Measurements from ENCODE around the gene TM4SF1. TPM values are rescaled to one million over a fixed set of nuclear protein-coding genes. Genes with fewer than 3 reads are reported as not detected.
"Not testable (repeated sequence)": the region's sequence is repeated elsewhere in the genome, so short reads cannot be mapped to it uniquely, and the experiment has no call there.

Gene TM4SF1
- total RNA-seq, 2 experiments from 2014 or later = 0.83 to 0.92 TPM

DNA sequence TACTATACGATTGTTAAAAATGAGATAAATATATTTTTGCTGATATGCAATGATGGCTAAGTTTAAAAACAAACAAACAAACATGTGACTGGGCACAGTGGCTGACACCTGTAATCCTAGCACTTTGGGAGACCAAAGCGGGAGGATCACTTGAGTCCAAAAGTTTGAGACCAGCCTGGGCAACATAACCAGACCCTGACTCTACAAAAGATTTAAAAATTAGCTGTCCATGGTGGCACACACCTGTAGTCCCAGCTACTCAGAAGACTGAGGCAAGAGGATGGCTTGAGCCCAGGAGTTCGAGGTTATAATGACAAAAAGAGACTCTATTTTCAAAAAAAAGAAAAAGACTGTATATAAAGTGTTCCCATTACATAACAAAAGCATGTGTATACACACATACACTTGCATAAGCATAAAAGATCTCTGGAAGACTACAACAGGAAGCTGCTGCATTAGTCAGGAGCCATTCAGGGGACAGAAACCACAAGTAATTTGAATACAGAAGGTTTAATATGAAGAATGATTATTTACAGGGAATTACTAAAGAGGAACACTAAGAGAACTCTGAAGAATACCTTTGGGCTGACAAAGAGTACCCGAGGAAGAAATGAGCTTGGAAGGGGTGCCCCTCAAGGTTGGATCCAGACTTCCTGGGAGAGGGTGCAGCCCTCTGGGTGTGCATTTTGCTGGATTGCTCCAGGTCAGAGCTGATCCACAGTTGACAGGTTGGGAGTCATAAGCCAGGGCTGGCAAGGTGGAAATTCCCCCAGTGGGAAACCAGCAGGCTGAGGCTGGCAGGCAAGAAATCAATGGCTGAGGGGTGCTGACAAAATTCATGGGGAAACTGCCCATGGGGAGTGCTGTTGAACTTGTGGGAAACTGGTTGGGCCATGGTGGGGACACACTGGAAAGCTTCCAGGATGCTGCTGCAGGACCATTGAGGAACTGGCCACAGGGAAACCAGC is 34.8 kb downstream of the TM4SF1 start:
- ChIA-PET POLR2A (no interaction called here), CTCF (interaction anchor here (1.0 kb wide), 1 partner anchor 11 kb away, joined by 3 read pairs; no protein-coding TSS in a partner anchor)
- Mint-ChIP-seq H3K27ac (no peak overlapping the region), H3K27me3 (peaks cover 13% of the 10 kb centered on the region), H3K4me3 (no peak overlapping the region), H3K4me1 (ENCODE audit: low read depth) (no peaks in the 10 kb centered on the region), H3K36me3 (no peaks in the 10 kb centered on the region), H3K9me3 (no peaks in the 10 kb centered on the region)
- intact Hi-C loops (cut with micrococcal nuclease) = no loop called here
- DNase-seq = no peak

DNA sequence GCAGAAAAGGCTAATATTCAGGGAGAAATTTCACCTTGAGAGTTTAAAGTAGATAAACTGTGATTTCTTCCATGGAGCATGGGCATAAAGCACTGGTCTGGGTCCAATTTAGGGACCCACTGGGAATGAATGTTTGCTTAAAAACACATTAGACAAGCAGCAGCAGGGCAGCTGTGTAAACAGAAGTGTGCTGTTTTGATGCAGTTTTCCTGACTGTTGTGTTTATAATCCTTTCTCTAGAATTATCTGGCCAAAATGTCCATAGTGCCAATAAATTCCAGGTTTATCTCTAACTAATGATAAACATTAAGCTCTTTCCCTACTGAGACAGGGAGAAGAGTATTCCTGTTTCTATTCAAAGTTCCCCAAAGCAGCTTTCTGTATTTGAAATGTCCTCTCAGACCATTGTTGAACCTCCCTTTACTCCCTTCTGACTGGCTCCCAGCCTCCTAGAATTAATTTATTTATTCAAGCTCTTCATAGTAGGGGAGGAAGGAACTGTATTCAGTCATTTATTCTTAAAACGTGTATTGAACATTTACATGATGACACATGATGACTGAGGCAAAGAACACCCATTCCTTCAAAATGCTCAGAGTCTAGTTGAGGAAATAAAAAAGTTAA is 37.0 kb downstream of the TM4SF1 start:
- CTCF ChIA-PET = interaction anchor here (0.7 kb wide), 1 partner anchor 11 kb away, joined by 4 read pairs; no protein-coding TSS in a partner anchor
- Mint-ChIP-seq H3K27me3 (peaks cover 8% of the 10 kb centered on the region), H3K4me3 (no peak overlapping the region), H3K36me3 (no peaks in the 10 kb centered on the region), H3K9me3 (no peaks in the 10 kb centered on the region), H3K27ac (no peak overlapping the region), H3K4me1 (ENCODE audit: low read depth) (no peaks in the 10 kb centered on the region)
- DNase-seq = no peak
- intact Hi-C loops (cut with micrococcal nuclease) = no loop called here
- POLR2A ChIA-PET = no interaction called here

DNA sequence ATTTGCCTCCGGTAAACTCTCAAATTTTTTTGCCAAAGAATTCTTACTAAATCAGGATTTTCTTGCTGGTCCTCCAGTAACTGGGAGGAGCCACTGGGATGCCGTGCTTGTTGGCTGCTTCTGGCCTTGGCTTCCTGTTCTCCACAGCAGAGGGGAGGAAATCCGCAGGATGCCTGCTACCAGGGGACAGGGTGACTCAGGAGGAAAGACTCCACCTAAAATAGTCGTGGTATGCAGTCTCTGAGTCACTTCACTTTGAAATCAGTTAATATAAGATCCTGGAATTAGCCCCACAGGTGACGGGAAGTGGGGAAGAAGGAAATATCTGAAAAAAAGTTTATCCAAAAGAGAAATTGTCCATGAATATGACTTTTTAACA is 37.5 kb downstream of the TM4SF1 start:
- H3K36me3 Mint-ChIP-seq = no peaks in the 10 kb centered on the region
- no peaks in the 10 kb centered on the region for H3K4me1 Mint-ChIP-seq (ENCODE audit: low read depth)
- ChIA-PET POLR2A (no interaction called here), CTCF (no interaction called here)
- peaks cover 8% of the 10 kb centered on the region for H3K27me3 Mint-ChIP-seq
- H3K27ac Mint-ChIP-seq = no peak overlapping the region
- DNase-seq = no peak
- intact Hi-C loops (cut with micrococcal nuclease) = no loop called here
- no peaks in the 10 kb centered on the region for H3K9me3 Mint-ChIP-seq
- no peak overlapping the region for H3K4me3 Mint-ChIP-seq

DNA sequence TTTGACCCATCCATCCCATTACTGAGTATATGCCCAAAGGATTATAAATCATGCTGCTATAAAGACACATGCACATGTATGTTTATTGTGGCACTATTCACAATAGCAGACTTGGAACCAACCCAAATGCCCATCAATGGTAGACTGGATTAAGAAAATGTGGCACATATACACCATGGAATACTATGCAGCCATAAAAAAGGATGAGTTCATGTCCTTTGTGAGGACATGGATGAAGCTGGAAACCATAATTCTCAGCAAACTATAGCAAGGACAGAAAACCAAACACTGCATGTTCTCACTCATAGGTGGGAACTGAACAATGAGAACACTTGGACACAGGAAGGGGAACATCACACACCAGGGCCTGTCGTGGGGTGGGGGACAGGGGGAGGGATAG is 40.0 kb downstream of the TM4SF1 start:
- intact Hi-C loops (cut with micrococcal nuclease); H3K9me3 Mint-ChIP-seq; POLR2A ChIA-PET; H3K4me1 Mint-ChIP-seq (ENCODE audit: low read depth); H3K27me3 Mint-ChIP-seq; DNase-seq; H3K36me3 Mint-ChIP-seq; H3K27ac Mint-ChIP-seq; CTCF ChIA-PET; H3K4me3 Mint-ChIP-seq: not testable (repeated sequence)

DNA sequence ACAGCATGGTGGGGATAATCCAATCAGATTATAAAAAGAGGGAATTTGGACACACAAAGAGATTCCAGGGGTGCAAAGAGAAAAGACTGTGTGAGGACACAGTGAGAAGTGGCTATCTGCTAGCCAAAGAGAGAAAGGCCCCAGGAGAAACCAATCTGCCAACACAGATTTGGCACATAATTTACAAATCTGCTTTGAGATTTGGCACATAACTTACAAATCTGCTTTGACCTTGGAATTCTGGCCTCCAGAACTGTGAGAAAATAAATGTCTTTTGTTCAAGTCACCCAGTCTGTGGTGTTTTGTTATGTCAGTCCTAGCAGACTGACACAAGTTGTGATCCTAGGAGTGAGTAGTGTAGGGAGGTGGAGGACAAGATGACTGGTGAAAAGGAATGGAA is 40.5 kb downstream of the TM4SF1 start:
- DNase-seq = no peak
- Mint-ChIP-seq H3K9me3 (no peaks in the 10 kb centered on the region), H3K27me3 (peaks cover 9% of the 10 kb centered on the region), H3K4me1 (ENCODE audit: low read depth) (no peaks in the 10 kb centered on the region), H3K36me3 (no peaks in the 10 kb centered on the region), H3K27ac (no peak overlapping the region), H3K4me3 (no peak overlapping the region)
- intact Hi-C loops (cut with micrococcal nuclease) = no loop called here
- ChIA-PET CTCF (no interaction called here), POLR2A (no interaction called here)

DNA sequence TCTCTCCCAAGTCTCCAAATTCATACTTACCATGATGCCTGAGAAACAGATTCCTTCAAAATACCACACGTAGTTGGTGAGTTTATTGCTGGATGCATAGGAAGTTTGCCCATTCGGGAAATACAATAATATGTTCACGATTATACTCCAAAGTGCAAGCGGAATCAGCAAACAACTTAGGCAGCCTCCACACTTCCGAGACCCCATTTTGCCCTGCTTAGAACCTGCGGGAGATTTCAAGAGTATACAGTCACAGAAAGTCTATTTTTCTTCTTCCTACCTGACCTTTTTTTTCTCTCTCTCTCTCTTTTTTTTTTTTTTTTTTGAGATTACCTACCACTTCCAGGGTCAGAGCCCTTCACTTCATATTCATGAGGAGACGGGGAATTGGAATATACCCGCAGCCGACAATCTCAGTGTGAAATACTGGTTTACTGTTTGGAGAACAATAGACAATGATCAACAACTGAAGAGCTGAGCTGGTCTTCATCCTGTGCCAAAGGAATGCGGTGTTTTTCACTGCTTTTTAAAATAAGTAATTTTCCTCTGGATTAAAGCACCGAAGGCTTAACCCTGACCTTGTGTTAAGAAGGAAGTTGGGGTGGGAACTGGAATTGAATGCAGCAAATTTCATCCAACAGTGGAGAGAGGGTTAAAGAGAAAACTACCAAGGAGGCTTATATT is 44.1 kb downstream of the TM4SF1 start, which contains the start of gene TM4SF18:
Gene TM4SF18, minus strand, starts transcription at position 461 of the 684 bp plus-strand sequence. Its CDS starts 254 bp downstream, at position 207.
- intact Hi-C loops (cut with micrococcal nuclease) = no loop called here
- Mint-ChIP-seq H3K9me3 (no peaks in the 10 kb centered on the region), H3K4me1 (ENCODE audit: low read depth) (no peaks in the 10 kb centered on the region), H3K4me3 (no peak within 1 kb of the TSS), H3K36me3 (no peaks in the 10 kb centered on the region), H3K27me3 (peaks cover 9% of the 10 kb centered on the region), H3K27ac (no peak within 1 kb of the TSS)
- POLR2A ChIA-PET = no interaction called here
- CTCF ChIA-PET = no interaction called here
- no peak for DNase-seq

DNA sequence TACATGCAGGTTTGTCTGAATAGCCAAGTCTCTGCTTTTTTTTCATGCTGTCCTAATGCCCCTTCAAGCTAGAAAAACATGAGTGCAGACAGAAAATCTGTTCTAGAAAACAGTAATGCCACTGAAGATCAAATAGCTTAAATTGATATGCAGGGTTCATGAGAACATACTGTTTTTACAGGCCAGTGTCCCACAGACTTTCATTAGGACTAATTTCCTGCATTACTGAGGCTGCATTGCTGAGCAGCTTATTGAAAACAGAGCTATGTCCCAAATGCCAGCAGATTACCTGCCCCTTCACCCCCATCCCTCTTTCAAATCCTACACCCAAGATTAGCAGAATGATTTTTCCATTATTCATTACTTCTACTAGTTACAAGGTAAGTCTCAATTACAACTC is 44.7 kb downstream of the TM4SF1 start:
- H3K4me3 Mint-ChIP-seq = no peak overlapping the region
- H3K27me3 Mint-ChIP-seq = peaks cover 9% of the 10 kb centered on the region
- no peaks in the 10 kb centered on the region for H3K9me3 Mint-ChIP-seq
- H3K36me3 Mint-ChIP-seq = no peaks in the 10 kb centered on the region
- CTCF ChIA-PET = interaction anchor here (0.8 kb wide), 1 partner anchor 25 kb away, joined by 3 read pairs; no protein-coding TSS in a partner anchor
- no peak for DNase-seq
- no peak overlapping the region for H3K27ac Mint-ChIP-seq
- POLR2A ChIA-PET = no interaction called here
- intact Hi-C loops (cut with micrococcal nuclease) = no loop called here
- H3K4me1 Mint-ChIP-seq (ENCODE audit: low read depth) = no peaks in the 10 kb centered on the region

DNA sequence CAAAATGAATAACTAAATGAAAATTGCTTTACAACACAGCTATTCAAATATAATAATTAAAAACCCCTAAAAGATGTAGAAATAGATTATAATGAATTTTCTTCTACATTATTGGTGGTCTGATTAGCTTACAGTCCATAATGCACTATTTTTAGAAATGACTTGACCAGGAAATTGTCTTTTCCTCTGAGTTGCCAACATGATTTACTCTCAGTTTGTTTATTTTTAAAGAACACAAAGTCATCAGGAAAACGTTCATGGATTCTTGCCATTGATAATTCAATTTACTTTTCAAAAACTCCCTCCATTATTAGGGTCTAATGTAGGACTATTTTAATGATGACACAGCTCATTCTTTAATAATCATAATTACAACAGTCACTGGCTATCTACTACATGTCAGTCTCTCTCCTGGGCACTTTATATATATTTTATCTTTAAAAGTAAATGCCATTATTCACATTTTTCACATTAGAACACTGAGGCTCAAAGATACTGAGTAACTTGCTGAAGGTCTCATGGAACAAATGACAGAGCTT is 45.2 kb downstream of the TM4SF1 start:
- Mint-ChIP-seq H3K4me3 (no peak overlapping the region), H3K27me3 (peaks cover 9% of the 10 kb centered on the region), H3K36me3 (no peaks in the 10 kb centered on the region), H3K4me1 (ENCODE audit: low read depth) (no peaks in the 10 kb centered on the region), H3K9me3 (no peaks in the 10 kb centered on the region), H3K27ac (no peak overlapping the region)
- intact Hi-C loops (cut with micrococcal nuclease) = no loop called here
- ChIA-PET POLR2A (no interaction called here), CTCF (interaction anchor here (0.7 to 0.8 kb wide), 2 partner anchors 21 to 24 kb away, joined by 3 read pairs; no protein-coding TSS in a partner anchor)
- no peak for DNase-seq

DNA sequence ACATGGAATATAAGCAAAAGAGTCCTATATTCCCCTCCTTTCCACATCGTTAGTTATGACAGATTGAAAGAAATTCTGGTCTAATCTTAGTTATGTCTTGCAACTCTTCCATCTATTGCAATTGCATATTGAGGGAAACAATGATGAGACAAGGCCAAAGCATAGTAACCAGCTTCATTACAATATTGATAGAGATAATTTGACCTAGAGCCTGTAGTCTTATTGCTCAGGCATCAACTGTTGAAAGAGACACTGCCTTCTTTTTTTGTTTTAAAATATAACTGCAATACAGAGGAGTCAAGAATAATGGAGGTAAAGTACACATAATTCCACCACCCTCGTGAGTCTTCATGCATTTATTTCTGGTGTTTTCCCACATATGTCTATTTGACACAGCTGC is 46.1 kb downstream of the TM4SF1 start:
- ChIA-PET CTCF (no interaction called here), POLR2A (no interaction called here)
- Mint-ChIP-seq H3K27ac (no peak overlapping the region), H3K27me3 (peaks cover 9% of the 10 kb centered on the region), H3K36me3 (no peaks in the 10 kb centered on the region), H3K9me3 (no peaks in the 10 kb centered on the region), H3K4me3 (no peak overlapping the region), H3K4me1 (ENCODE audit: low read depth) (no peaks in the 10 kb centered on the region)
- DNase-seq = no peak
- intact Hi-C loops (cut with micrococcal nuclease) = no loop called here

DNA sequence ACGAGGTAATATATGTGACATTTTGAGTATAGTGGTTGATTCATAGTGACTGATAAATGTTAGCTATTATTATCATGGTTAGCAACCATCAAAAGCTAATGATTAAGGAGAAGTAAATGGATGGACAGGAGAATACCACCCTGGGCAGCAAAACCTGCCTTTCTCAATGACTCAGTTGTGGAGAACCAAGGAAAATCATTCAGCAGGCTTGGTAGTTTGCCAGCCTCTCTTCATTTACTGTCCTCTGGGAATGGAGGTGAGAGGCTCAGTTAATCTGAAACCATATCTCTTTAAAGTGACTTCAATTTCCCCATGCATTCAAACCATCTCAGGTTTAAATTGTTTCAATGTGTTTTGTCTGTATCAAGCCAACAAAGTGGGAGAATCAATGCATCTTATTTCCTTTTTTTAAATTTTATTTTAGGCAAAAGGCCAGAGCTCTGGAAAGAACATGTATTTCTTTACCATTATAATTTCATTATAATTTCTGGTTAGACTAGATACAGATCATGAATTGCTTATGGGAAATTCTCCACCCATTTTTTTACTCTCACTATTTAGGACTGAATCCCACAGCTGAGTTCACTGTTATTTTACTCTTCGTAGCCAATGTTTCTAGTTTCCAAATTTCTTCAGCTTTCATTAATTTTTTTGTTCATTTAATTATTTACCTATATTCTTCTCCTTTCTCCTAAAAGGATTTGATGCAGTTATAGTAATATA is 46.7 kb downstream of the TM4SF1 start:
- POLR2A ChIA-PET = no interaction called here
- H3K4me3 Mint-ChIP-seq = no peak overlapping the region
- no peaks in the 10 kb centered on the region for H3K4me1 Mint-ChIP-seq (ENCODE audit: low read depth)
- no peak overlapping the region for H3K27ac Mint-ChIP-seq
- no peaks in the 10 kb centered on the region for H3K36me3 Mint-ChIP-seq
- H3K9me3 Mint-ChIP-seq = no peaks in the 10 kb centered on the region
- DNase-seq = no peak
- intact Hi-C loops (cut with micrococcal nuclease) = no loop called here
- CTCF ChIA-PET = interaction anchor here (0.5 kb wide), 1 partner anchor 42 kb away, joined by 3 read pairs; no protein-coding TSS in a partner anchor
- peaks cover 9% of the 10 kb centered on the region for H3K27me3 Mint-ChIP-seq

DNA sequence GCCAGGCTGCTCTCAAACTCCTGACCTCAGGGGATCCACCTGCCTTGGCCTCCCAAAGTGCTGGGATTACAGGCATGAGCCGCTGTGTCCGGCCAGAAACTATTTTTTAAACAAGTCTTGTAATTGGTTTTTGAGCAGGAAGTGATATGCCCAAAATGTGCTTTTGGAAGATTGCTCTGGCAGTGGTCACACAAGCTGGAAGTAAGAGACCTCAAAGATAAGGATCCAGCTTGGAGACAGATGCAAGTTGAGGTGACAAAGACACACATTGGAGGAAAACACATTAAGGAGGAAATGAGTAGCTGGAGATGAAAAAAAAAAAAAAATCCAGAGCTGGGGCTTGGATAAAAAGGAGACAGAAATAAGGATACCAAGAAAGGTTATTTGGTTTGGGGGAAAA is 50.3 kb downstream of the TM4SF1 start:
- no peaks in the 10 kb centered on the region for H3K9me3 Mint-ChIP-seq
- no peaks in the 10 kb centered on the region for H3K36me3 Mint-ChIP-seq
- H3K27me3 Mint-ChIP-seq = peaks cover 11% of the 10 kb centered on the region
- DNase-seq = no peak
- H3K4me3 Mint-ChIP-seq = no peak overlapping the region
- no peaks in the 10 kb centered on the region for H3K4me1 Mint-ChIP-seq (ENCODE audit: low read depth)
- intact Hi-C loops (cut with micrococcal nuclease) = no loop called here
- ChIA-PET CTCF (no interaction called here), POLR2A (no interaction called here)
- H3K27ac Mint-ChIP-seq = no peak overlapping the region

DNA sequence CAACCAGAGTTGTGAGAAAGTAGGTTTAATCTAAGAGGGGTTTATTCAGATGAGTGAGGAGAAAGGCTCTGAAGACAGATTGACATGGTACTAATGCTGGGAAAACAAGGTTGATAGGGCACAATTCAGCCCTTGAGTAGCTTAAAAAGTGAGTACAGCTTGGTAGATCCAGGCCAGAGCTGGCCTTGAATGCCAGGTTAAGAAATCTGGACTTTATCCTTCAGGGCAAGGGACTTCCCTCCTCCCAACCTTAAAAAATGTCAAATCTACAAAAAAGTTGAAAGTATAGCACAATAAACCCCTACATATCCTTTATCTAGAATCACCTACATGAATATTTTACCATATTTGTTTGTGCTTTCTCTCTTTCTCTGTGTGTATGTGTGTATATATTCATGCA is 51.9 kb downstream of the TM4SF1 start:
- POLR2A ChIA-PET = no interaction called here
- CTCF ChIA-PET = no interaction called here
- intact Hi-C loops (cut with micrococcal nuclease) = no loop called here

More for the DNA sequence above, 51.9 kb downstream of the TM4SF1 start:
- H3K4me1 Mint-ChIP-seq (ENCODE audit: low read depth) = no peaks in the 10 kb centered on the region
- no peak overlapping the region for H3K27ac Mint-ChIP-seq
- no peak overlapping the region for H3K4me3 Mint-ChIP-seq
- DNase-seq = no peak
- peaks cover 11% of the 10 kb centered on the region for H3K27me3 Mint-ChIP-seq
- no peaks in the 10 kb centered on the region for H3K36me3 Mint-ChIP-seq
- H3K9me3 Mint-ChIP-seq = no peaks in the 10 kb centered on the region

Measured in activated CD4-positive, alpha-beta memory T cell treated with anti-CD3 and anti-CD28 coated beads for 36 hours (primary cell).